Heart left ventricle (tissue), 13 donors: Measurements from ENCODE around the gene PIK3R2.

ENCODE experiments used
- CTCF ChIP-seq, 12 donors: fragments of 200-600 bp; sonication (generic) in 4 of 12; IDR thresholded peaks; one replicate each; pipeline versions ENCODE4 v1.5.0 to v1.8.0; 2018 to 2022; ENCODE audit warnings: antibody characterized with exemption in 12 of 12, mild to moderate bottlenecking in 5 of 12
- POLR2A ChIP-seq, 2 donors: fragments of 450-650 bp; IDR thresholded peaks; one replicate each; pipeline ENCODE4 v1.6.1; 2017; ENCODE audit warnings: antibody characterized with exemption in 2 of 2, mild to moderate bottlenecking in 2 of 2, moderate library complexity in 2 of 2
- donor health status: ischemic (EF 13 %, LVEDD 7.1; RV severe dilation, severe dysfunction).
- donor health status: DM: no; HTN: yes; CAD: no.
- donor health status: DM: no; HTN: no; CAD: no.
- donor health status: ischemic (EF 25% LVEDD 6.9; RV normal size, moderate dysfunction).
- donor health status: ischemic (EF 25% LVEDD 5.7; RV mildly dilated, moderate dysfunction).
- donor health status: ischemic (EF 35%, LVEDD 5.7; RV mildly dilated, moderate dysfunction).
- donor health status: nonischemic (EF 11% LVEDD 7.7; RV severe dilation, severe dysfunction).
- donor health status: DM: yes; HTN: yes; CAD: no.
- donor health status: PGD.
- donor health status: ischemic (EF 29% LVEDD 5.4; RV normal size, mild dysfunction).
- donor health status: nonischemic (EF 23%, LVEDD 6.1; RV moderate dilation, normal function).

GRCh38 chr19:18117692-18118378, 35.1 kb upstream of the PIK3R2 start:
- TF ChIP-seq CTCF (IDR thresholded peaks at IDR 0.05): peak in 1 of 12 donors; percentile 5
- TF ChIP-seq POLR2A (IDR thresholded peaks at IDR 0.05): no peak
